Stomach smooth muscle (tissue), 2 donors: ENCODE measurements around the gene BACH2.

Experiments
- H3K27ac ChIP-seq: one replicate; pipeline ENCODE4 v1.7.0; 2013; ENCODE audit warnings: mild to moderate bottlenecking, low read length, inconsistent platforms
- H3K27me3 ChIP-seq, 2 donors: one replicate each; pipeline ENCODE4 v1.7.0; 2013; ENCODE audit warnings: low read length in 2 of 2; ENCODE audit not compliant: insufficient read depth in 2 of 2, control insufficient read depth in 1 of 2
- H3K36me3 ChIP-seq, 2 donors: one replicate each; pipeline ENCODE4 v1.7.0; 2013; ENCODE audit warnings: low read length in 2 of 2; ENCODE audit not compliant: control insufficient read depth in 2 of 2, insufficient read depth in 2 of 2
- H3K4me1 ChIP-seq: one replicate; pipeline ENCODE4 v1.7.0; 2013; ENCODE audit warnings: low read length; ENCODE audit not compliant: control insufficient read depth, insufficient read depth
- H3K4me3 ChIP-seq, 2 donors: one replicate each; pipeline ENCODE4 v1.7.0; 2013; ENCODE audit warnings: low read length in 2 of 2
- H3K9ac ChIP-seq, 2 donors: one replicate each; pipeline ENCODE4 v1.7.0; 2013; ENCODE audit warnings: low read length in 2 of 2, mild to moderate bottlenecking in 1 of 2
- H3K9me3 ChIP-seq, 2 donors: one replicate each; pipeline ENCODE4 v1.7.0; 2013; ENCODE audit warnings: low read length in 2 of 2; ENCODE audit not compliant: control insufficient read depth in 2 of 2
- donor health status: healthy.
- donor health status: Pancreatic carcinoma.

BACH2 gene

GRCh38 chr6:90151576-90152422 is 144.8 kb downstream of the BACH2 start:
- no peak overlapping the region for H3K27ac ChIP-seq
- no peak overlapping the region for H3K9ac ChIP-seq
- H3K4me1 ChIP-seq = no peaks in the 10 kb centered on the region
- H3K27me3 ChIP-seq = no peaks in the 10 kb centered on the region
- no peaks in the 10 kb centered on the region for H3K36me3 ChIP-seq
- no peaks in the 10 kb centered on the region for H3K9me3 ChIP-seq
- no peak overlapping the region for H3K4me3 ChIP-seq

GRCh38 chr6:90149280-90149679 is 147.4 kb downstream of the BACH2 start:
- H3K36me3 ChIP-seq = no peaks in the 10 kb centered on the region
- H3K27ac ChIP-seq = no peak overlapping the region
- H3K27me3 ChIP-seq = no peaks in the 10 kb centered on the region
- no peak overlapping the region for H3K9ac ChIP-seq
- no peaks in the 10 kb centered on the region for H3K9me3 ChIP-seq
- no peak overlapping the region for H3K4me3 ChIP-seq
- H3K4me1 ChIP-seq = no peaks in the 10 kb centered on the region

GRCh38 chr6:90148867-90149266 is 147.8 kb downstream of the BACH2 start:
- Histone ChIP-seq H3K36me3 (no peaks in the 10 kb centered on the region), H3K4me3 (no peak overlapping the region), H3K9me3 (no peaks in the 10 kb centered on the region), H3K9ac (no peak overlapping the region), H3K4me1 (no peaks in the 10 kb centered on the region), H3K27ac (no peak overlapping the region), H3K27me3 (no peaks in the 10 kb centered on the region)

GRCh38 chr6:90146921-90147649 is 149.6 kb downstream of the BACH2 start:
- Histone ChIP-seq H3K27ac (no peak overlapping the region), H3K9ac (no peak overlapping the region)

GRCh38 chr6:90146024-90146423 is 150.6 kb downstream of the BACH2 start:
- no peak overlapping the region for H3K4me3 ChIP-seq
- H3K9ac ChIP-seq = no peak overlapping the region
- H3K36me3 ChIP-seq = no peaks in the 10 kb centered on the region
- H3K27me3 ChIP-seq = peaks cover 0 to 2% of the 10 kb centered on the region in 2 donors
- H3K4me1 ChIP-seq = no peaks in the 10 kb centered on the region
- no peaks in the 10 kb centered on the region for H3K9me3 ChIP-seq
- no peak overlapping the region for H3K27ac ChIP-seq

More at GRCh38 chr6:90146921-90147649, 149.6 kb downstream of the BACH2 start:
- H3K4me1 ChIP-seq = no peaks in the 10 kb centered on the region
- H3K9me3 ChIP-seq = no peaks in the 10 kb centered on the region
- H3K36me3 ChIP-seq = no peaks in the 10 kb centered on the region
- no peak overlapping the region for H3K4me3 ChIP-seq
- H3K27me3 ChIP-seq = peaks cover 0 to 2% of the 10 kb centered on the region in 2 donors

GRCh38 chr6:90144928-90145555 is 151.6 kb downstream of the BACH2 start:
- Histone ChIP-seq H3K27ac (no peak overlapping the region), H3K4me3 (no peak overlapping the region), H3K27me3 (peaks cover 0 to 2% of the 10 kb centered on the region in 2 donors), H3K4me1 (no peaks in the 10 kb centered on the region), H3K9ac (no peak overlapping the region), H3K9me3 (no peaks in the 10 kb centered on the region), H3K36me3 (no peaks in the 10 kb centered on the region)

GRCh38 chr6:90144396-90144795 is 152.2 kb downstream of the BACH2 start:
- peaks cover 0 to 2% of the 10 kb centered on the region in 2 donors for H3K27me3 ChIP-seq
- H3K27ac ChIP-seq = no peak overlapping the region
- no peak overlapping the region for H3K4me3 ChIP-seq
- no peaks in the 10 kb centered on the region for H3K36me3 ChIP-seq
- H3K9me3 ChIP-seq = no peaks in the 10 kb centered on the region
- H3K4me1 ChIP-seq = no peaks in the 10 kb centered on the region
- H3K9ac ChIP-seq = no peak overlapping the region

GRCh38 chr6:90140683-90141082 is 156.0 kb downstream of the BACH2 start:
- Histone ChIP-seq H3K27me3 (peaks cover 0 to 2% of the 10 kb centered on the region in 2 donors), H3K36me3 (no peaks in the 10 kb centered on the region), H3K4me1 (no peaks in the 10 kb centered on the region), H3K4me3 (no peak overlapping the region), H3K9ac (no peak overlapping the region), H3K9me3 (no peaks in the 10 kb centered on the region), H3K27ac (no peak overlapping the region)

- Histone ChIP-seq H3K4me3 (no peak overlapping the region), H3K9ac (no peak overlapping the region), H3K27ac (no peak overlapping the region), H3K36me3 (no peaks in the 10 kb centered on the region), H3K27me3 (peaks cover 0 to 2% of the 10 kb centered on the region in 2 donors), H3K4me1 (no peaks in the 10 kb centered on the region), H3K9me3 (no peaks in the 10 kb centered on the region)
These were observed 157.3 kb downstream of the BACH2 start for GRCh38 chr6:90139272-90139817.

- no peak overlapping the region for H3K27ac ChIP-seq
- no peak overlapping the region for H3K4me3 ChIP-seq
- H3K27me3 ChIP-seq = no peaks in the 10 kb centered on the region
These were observed 159.6 kb downstream of the BACH2 start for GRCh38 chr6:90136837-90137568.

More at GRCh38 chr6:90136837-90137568, 159.6 kb downstream of the BACH2 start:
- Histone ChIP-seq H3K9ac (no peak overlapping the region), H3K9me3 (no peaks in the 10 kb centered on the region), H3K36me3 (no peaks in the 10 kb centered on the region), H3K4me1 (no peaks in the 10 kb centered on the region)
